ENCODE data around the gene MACROH2A1.
A peak's percentile ranks its signal among the peaks of the same experiment; 100 is the strongest.

The MACROH2A1 gene

DNA sequence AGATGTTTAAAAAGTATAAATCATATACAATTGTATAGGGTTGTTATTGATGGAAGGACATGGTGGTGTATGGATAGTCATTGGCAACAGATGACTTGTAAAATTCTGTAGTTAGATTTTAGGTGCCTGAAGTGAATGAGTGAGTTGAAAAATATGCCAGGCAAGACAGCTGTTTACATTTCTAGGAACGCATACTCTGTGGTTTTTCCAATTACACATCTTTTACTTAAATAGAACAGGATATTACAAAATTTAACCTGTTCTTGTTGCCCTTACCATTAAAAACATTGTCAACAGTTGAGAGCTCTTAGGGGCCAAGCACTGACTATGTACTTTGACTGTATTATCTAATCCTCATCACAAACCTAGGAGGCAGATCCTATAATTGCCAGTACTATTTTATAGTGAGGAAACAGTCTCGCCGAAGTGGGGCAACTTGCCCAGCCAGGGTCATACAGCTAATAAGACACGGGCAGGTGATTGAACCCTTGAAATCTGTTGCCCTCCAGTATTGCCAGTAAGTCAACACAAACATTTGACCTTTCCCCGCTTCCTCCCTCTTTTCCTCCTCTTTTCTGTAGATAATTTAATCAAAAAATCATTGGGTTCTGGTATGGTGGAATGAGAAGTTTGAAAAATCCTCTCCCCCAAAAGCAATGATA is 88.6 kb downstream of the MACROH2A1 start:
- DNase-seq = no peak
- intact Hi-C loops (cut with DNase I) = no loop called here

DNA sequence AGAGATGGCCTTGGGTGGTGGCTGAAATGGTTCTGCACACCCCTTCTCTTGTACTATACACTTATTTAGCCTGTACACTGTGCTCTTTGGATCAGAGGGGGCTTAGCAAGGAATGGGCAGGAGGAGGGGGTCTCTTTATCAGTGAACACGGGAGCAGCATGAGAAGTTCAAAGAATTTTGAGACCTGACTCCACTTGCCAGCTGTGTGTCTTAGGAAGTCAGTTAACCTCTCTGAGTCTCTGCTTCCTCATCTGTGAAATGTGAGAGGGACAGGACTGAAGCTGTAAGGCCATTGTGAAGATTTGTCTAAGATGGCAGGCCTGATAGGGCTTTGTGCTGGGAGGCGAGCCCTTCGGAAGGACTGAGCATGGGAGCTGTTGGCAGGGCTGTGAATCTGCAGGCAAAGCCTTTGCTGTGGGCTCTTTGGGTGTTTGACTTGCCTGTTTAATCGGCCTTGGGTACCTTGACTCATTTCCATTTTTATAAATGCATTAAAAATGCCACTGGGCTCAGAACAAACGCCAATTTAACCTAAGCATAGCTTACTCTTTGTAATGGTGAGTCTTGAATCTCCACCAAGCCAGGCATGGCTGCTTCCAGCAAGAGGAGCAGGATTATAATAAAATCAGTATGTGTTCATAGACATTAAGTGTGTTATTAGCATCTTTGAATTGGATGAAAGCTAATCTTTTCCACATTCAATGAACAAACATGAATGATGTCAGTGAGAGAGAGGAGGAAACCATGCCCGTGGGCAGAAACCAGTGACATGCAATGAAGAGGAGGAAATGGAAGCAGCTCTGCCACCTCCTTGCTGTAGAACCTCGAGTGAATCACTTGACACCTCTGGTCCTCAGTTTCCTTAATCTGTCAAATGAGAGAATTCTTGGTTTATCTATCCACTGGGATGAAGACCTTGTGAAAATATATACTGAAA is 89.4 kb downstream of the MACROH2A1 start:
- DNase-seq = no peak
- intact Hi-C loops (cut with DNase I) = no loop called here

DNA sequence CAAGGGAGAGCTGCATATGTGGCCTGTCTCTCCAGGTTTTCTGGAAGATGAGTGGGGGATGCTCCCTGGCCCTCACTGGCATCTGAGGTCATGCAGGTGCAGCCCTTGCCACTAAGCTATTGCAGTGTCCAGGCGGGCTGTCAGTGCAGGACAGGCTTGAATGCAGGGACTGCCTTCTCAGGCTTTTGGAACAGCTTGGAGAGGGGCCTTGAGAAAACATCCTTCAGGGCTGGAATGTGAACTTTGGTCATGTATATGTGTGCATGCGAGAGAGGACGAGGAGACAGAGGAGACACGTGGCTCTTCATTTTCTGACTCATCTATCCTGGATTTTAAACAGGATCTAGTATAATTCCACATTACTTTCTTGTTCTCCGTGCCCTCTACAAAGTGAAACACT is 90.3 kb downstream of the MACROH2A1 start:
- intact Hi-C loops (cut with DNase I) = no loop called here

DNA sequence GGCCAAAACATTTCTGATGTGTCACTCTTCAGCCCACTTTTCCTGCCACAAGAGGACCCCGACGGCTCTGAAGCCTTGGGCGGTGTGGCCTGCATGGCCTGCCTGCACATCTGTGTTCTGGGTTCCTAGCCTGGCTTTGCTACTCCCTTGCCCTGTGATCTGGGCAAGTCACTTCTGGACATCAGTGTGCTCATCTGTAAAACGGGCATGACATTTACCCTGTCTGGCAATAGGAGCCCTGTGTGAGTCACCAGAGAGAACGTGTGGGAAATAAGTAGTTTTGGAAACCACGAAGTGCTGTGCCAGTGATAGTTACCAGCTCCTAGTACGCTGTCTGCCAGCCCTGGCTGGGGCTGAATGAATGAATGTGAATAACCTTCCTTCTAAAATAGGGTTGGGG is 90.8 kb downstream of the MACROH2A1 start:
- DNase-seq = no peak
- intact Hi-C loops (cut with DNase I) = no loop called here

More for the DNA sequence above, 90.3 kb downstream of the MACROH2A1 start:
- DNase-seq = peak in 1 of 42 donors; percentile 31

DNA sequence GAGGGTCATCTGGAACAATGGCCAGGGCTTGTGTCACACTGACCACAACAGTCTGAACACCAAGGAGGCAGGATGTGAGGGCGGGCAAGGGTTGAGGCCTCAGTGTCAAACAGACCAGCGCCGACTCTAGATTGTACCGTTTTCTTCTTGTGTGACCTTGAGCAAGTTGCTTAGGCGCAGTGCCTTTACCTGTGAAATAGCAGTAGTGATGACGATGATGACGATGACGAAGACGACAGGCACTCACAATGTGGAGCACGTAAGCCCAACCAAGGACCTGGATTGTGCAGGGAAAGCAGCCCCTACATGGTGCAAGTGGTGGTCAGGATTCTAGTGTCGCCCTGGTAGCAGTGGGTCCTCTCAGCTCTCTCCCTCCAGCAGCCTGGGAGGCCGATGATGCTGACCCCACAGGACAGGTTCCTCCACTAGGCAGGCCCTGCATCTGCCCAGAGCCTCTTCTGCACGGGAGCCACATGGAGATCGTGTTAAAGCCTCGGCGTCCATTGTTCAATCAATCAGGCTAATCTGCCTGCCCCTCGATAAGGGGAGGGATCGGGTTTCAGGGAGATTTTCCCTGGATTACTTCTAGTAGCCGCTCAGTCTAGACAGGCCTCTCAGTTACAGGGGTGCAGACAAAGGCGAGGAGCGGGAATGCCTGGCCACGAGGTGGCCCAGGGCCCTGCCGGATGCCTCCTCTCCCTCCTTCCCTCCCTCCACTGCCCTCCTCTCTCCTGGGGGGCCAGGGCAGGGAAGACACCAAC is 91.7 kb downstream of the MACROH2A1 start:
- intact Hi-C loops (cut with DNase I) = no loop called here
- peak in 1 of 42 donors; percentile 22 for DNase-seq

DNA sequence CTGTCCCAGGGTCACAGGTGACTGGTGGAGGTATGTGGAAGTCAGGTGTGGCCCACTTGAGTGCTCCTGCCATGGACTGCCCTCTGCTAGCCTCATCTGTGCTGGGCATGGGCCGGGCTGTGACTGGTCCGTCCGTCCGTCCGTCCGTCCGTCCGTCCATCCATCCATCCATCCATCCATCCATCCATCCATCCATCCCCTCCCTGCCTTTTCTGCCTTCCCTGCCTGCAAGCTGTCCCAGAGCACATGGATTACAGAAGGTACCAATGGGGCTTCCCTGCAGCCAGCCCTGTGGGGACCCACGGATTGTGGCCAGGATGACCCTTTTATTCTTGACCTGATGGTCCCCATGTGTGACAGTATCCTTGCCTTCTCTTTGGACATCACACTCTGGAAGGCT is 92.5 kb downstream of the MACROH2A1 start:
- DNase-seq = no peak
- intact Hi-C loops (cut with DNase I) = no loop called here

DNA sequence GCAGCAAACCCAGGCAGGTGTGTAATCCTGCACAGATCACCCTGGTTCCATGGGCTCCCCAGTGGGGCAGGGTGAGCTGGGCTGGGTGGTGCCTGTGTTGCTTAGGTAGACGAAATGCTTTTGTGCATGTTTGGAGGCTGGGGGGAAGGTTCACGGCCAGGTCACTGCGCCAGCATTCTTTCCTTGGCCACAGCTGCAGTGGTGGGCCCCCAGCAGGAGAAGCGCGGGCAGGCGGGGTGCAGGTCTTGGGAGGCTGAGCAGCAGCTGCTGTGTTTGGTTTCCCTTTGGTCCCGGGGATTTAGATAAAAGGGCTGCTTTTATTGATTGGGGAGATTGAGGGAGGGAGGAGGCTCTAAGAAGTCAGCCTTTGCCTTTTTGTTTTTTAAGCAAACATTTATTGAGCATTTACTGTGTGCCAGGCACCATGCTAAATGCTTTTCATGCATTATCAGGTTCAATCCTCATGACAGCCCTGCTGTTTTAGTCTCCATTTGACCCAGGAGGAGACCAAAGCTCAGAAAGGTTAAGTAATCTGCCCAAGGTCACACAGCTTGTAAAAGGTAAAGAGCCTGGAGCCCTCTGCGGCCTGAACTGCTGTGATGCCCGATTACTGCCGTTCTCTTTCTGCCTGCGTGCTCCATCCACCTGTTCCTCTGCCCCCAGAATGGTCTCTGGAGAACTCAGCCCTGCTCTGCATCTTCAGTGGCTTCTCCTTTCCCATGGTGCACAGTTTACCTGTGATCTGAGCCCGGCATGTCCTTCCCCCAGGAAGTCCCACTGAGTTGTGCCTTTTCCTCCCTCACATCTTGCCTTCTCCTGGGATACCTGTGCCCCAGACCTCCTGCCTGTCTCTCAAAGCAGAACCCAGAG is 94.4 kb downstream of the MACROH2A1 start:
- DNase-seq = peak in 1 of 42 donors; percentile 28
- intact Hi-C loops (cut with DNase I) = no loop called here

DNA sequence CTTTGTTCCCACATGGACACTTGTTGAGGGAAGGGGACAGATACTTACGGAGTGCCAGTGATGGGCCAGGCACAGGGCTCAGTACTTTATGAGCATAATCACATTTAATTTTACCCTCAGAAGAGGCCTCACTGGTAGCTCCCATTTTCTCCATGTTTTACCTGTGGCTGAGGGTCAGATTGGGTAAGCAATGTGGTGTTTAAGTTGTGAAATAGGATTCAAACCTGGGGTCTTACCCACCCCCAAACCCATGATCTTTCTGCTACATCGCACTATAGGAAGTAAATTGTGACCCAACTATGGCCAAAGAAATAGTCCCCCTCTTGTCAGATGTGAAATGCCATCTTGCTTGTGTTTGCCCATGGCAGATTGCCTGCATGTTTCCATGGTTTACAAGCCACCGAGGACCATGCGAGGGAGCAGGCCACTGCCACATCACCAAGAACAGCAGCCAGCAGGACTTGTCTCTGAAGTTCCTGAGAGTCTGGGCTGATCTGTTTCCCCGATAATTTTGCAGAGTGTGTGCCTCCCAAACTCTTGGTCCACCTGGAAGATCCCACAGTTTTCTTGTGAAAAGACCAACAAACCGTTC is 95.4 kb downstream of the MACROH2A1 start:
- intact Hi-C loops (cut with DNase I) = no loop called here
- DNase-seq = peak in 1 of 42 donors; percentile 32

DNA sequence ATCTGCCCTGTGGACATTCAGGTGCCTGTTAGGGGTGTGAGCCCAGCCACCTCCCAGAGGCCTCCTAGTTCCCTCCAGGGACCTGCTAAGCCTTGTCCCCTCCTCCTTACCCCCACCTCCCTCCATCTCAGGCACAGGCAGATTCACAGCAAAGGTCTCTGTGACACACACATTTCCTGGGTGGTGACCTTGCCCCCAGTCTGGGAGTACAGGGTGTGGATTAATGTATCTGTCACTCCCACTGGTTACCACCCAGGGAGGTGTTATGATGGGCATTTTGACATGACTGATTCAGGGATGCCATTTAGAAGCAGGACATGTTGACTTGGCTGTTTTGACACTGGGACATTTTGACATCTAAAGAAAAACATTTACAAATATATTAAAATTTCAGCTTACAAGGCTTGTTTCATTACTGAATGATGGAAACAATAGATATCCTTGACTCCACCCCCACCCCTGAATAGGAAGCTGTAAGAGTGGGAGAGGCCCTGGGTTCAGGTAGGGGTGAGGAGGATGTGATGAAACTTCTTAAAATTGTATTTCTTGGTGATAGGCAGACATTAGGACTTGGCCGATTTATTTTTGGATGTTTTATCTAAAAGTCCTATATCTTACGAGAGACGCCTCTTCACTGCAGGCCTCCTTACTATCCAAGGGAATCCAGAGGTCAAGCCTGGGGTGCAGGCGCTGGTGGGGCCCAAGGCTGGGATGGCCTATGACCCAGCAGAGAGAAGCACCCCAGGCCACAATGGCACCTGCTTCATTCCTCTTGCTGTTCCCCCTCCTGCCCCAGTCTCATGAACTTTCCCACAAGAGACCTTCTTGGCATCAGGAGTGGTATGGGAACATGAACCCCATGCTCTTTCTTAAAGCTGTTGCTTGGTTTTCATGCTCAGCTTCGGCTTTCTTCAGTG is 101.9 kb downstream of the MACROH2A1 start:
- no peak for DNase-seq
- intact Hi-C loops (cut with DNase I) = no loop called here

DNA sequence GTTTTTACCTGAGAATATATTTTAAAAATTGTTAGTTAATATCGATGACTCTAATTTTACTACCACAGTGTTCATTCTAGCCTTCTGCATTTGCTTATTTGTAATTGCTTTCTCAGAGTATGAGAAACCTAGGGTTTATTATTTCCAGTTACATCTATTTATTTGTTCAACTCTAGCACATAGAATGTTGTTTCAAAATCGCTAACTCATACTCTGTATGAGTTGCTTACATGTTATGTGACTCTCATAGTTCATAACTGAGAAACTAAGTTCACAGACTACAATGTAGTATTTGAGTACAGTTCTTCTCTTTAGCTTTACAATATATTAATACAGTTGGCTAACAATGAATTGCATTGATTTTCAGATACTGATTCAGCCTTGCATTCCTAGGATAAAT is 103.2 kb downstream of the MACROH2A1 start:
- intact Hi-C loops (cut with DNase I) = no loop called here
- DNase-seq = no peak

DNA sequence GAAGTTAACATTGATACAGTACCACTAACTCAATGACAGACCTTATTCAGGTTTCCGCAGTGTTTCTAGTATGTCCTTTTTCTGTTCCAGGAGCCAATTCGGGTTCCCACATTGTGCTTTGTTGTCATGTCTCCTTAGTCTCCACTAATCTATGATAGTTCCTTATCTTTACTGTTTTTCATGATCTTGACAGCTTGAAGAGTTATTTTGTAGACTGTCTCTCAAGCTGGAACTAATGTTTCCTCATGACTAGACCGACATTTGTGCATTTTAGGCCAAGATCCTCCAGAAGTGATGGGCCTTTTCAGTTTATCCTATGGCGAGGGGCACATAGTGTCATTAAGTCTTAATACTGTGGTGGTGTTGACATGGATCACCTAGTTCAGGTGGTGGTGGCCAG is 104.2 kb downstream of the MACROH2A1 start:
- no peak for DNase-seq
- intact Hi-C loops (cut with DNase I) = no loop called here

DNA sequence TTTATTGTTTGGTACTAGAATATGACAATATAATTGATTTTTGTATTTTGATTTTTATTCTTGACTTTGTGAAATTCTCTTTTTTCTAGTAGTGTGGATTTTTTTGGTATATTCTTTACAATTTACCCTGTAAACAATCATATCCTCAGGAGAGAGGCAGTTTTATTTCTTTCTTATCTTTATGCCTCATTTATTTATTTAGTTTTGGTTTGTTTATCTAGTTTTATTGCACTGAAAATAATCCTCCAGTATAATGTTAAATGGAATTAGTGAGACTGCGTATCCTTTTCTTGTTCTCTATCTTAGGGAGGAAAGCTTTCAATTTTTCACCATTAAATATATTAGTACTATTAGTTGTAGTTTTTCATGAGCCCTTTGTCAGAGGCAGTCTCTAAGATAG is 109.4 kb downstream of the MACROH2A1 start:
- intact Hi-C loops (cut with DNase I) = no loop called here
- no peak for DNase-seq

DNA sequence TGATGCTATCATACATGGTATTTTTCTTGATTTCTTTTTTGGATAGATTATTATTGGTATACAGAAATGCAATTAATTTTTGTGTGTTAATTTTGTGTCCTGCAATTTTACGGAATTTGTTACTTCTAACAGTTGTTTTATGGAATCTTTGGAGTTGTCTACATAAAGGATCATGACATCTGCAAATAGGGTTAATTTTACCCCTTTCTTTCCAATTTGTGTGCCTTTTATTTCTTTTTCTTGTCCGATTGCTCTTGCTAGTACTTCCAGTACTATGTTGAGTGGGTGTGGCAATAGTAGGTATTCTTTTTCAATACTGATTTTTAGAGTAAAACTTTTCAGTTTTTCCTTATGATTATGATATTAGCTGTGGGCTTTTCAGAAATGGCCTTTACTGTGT is 111.5 kb downstream of the MACROH2A1 start:
- intact Hi-C loops (cut with DNase I) = no loop called here

More for the DNA sequence above, 111.5 kb downstream of the MACROH2A1 start:
- no peak for DNase-seq

Measured in head of caudate nucleus (tissue), 42 donors.